ENCODE data around the gene KIF11. TPM values are rescaled to one million over a fixed set of nuclear protein-coding genes. Genes with fewer than 3 reads are reported as not detected.
"Not testable (repeated sequence)": the region's sequence is repeated elsewhere in the genome, so short reads cannot be mapped to it uniquely, and the experiment has no call there.

The KIF11 gene
- 10 to 100 TPM; 55.0 to 55.6 TPM for total RNA-seq

DNA sequence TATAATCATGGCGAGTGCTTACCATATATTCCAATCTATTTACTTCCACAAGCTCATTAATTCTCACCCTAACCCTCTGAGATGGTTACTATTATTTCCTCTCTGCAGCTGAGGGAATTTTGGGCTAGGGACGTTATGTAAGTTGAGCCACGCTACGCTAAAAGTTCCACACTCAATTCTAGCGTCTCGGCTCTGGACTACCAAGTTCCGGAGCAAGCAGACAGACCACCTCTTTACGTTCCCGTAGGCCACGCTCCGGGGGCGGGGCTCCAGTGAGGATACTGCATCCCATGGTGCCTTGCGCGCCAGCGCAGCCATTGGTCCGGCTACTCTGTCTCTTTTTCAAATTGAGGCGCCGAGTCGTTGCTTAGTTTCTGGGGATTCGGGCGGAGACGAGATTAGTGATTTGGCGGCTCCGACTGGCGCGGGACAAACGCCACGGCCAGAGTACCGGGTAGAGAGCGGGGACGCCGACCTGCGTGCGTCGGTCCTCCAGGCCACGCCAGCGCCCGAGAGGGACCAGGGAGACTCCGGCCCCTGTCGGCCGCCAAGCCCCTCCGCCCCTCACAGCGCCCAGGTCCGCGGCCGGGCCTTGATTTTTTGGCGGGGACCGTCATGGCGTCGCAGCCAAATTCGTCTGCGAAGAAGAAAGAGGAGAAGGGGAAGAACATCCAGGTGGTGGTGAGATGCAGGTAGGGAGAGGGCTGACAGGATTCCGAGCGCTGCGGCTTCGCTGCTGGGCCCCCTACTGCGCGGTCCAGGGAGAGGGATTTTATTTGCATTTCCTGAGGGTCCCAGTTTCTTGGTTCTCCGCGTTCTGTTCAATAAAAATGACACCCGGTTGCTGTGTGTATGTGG is at the start of gene KIF11:
KIF11 (plus strand) TSS at position 370 of the 858 bp plus-strand sequence; CDS start at position 616, 246 bp downstream.
- peaks cover 19% of the 10 kb centered on the region for H3K36me3 Mint-ChIP-seq
- peak within 1 kb of the TSS; percentile 98 for H3K27ac Mint-ChIP-seq
- H3K9me3 Mint-ChIP-seq = no peaks in the 10 kb centered on the region
- H3K4me3 Mint-ChIP-seq = peak within 1 kb of the TSS; percentile 96
- H3K4me1 Mint-ChIP-seq = peaks cover 29% of the 10 kb centered on the region
- H3K27me3 Mint-ChIP-seq = peaks cover 13% of the 10 kb centered on the region
- DNase-seq = peak; percentile 96

DNA sequence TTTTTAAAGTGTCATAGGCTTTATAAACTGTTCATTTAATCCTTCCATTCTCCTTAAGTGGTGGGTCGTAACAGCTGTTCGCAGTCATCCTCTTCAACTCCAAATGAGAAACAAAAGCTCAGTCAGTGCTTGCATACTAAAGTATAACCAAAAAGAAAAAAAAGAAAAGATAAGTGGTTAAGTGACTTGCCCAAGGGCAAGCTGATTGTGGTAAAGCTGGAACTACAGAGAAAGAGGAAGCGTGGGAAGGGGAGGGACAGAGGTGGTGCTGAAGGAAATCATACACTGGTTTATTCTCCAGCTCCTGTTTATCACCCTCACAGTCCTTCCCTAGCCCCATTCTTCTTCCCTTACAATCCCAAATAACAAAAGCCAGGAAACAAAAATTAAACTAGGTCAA is 48.6 kb upstream of the KIF11 start:
- H3K36me3 Mint-ChIP-seq = peaks cover 10% of the 10 kb centered on the region
- H3K4me1 Mint-ChIP-seq = peaks cover 33% of the 10 kb centered on the region
- no peaks in the 10 kb centered on the region for H3K9me3 Mint-ChIP-seq
- no peak overlapping the region for H3K4me3 Mint-ChIP-seq
- no peak for DNase-seq
- no peaks in the 10 kb centered on the region for H3K27me3 Mint-ChIP-seq
- no peak overlapping the region for H3K27ac Mint-ChIP-seq

DNA sequence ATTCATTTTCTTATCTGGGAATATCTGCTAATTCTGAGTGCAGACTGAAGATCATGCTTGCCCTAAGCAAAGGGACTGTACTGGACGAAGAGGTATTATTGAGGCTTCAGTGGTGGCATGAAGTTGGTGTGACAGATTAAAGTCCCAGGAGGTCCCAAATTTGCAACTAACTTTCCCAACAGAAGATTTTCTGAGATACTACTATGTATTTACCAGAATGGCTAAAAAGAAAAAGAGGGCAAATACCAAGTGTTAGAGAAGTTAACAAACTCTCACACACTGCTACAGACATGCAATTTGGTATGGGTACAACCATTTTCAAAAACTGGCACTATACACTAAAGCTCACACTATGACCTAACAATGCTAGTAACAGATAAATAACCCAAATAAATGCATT is 47.4 kb upstream of the KIF11 start:
- H3K27ac Mint-ChIP-seq = no peak overlapping the region
- H3K4me1 Mint-ChIP-seq = peaks cover 31% of the 10 kb centered on the region

DNA sequence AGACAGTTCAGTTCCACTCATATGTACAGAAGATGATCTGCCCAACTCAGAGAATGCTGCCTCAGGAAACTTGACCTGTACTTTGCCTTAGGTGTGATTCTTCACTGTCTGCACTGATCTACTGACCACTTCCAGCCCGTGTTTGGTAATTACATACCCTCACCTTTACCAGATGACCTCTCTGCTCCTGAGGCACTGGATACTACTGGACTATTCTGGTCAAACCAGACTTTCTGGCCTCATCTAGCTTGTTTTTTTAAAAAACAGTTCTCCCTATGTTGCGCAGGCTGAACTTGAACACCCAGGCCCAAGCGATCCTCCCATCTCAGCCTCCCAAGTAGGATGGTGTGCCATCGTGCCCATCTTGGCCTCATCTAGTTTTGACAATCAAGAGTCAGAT is 45.3 kb upstream of the KIF11 start:
- Mint-ChIP-seq H3K27me3 (no peaks in the 10 kb centered on the region), H3K27ac (no peak overlapping the region), H3K4me1 (peaks cover 25% of the 10 kb centered on the region), H3K4me3 (no peak overlapping the region), H3K36me3 (peaks cover 19% of the 10 kb centered on the region), H3K9me3 (no peaks in the 10 kb centered on the region)
- no peak for DNase-seq

More for the DNA sequence above, 47.4 kb upstream of the KIF11 start:
- peaks cover 10% of the 10 kb centered on the region for H3K36me3 Mint-ChIP-seq
- H3K4me3 Mint-ChIP-seq = no peak overlapping the region
- no peaks in the 10 kb centered on the region for H3K27me3 Mint-ChIP-seq
- no peak for DNase-seq
- H3K9me3 Mint-ChIP-seq = no peaks in the 10 kb centered on the region

DNA sequence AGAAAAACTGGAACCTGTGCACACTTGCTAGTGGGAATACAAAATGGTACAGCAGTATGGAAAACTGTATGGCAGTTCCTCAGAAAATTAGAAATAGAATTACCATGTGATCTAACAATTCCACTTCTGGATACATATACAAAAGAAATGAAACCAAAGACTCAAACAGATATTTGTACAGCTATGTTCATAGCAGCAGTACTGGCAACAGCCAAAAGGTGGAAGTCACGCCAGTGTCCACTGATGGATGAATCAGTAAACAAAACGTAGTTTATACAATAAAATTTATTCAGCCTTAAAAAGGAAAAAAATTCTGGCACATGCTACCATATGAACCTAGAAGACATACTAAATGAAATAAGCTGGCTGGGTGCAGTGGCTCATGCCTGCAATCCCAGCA is 42.0 kb upstream of the KIF11 start:
- Mint-ChIP-seq H3K4me1 (peaks cover 3% of the 10 kb centered on the region), H3K36me3 (peaks cover 49% of the 10 kb centered on the region), H3K4me3 (no peak overlapping the region), H3K27me3 (no peaks in the 10 kb centered on the region), H3K9me3 (peaks cover 8% of the 10 kb centered on the region), H3K27ac (no peak overlapping the region)
- DNase-seq = no peak

DNA sequence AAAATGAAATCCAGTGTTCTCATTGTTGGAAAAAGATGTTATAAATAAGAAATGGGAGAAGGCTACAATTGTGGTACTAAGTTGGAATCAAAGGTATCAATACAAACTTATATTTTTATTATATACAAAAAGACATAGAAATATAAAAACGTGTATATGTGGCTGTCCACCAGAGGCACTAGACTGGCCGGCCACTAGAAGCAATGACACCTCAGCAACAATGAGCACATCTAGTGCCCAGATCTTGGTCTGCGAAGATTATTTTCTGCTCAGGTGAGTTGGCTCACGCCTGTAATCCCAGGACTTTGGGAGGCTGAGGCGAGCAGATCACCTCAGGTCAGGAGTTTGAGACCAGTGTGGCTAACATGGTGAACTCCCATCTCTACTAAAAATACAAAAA is 40.6 kb upstream of the KIF11 start:
- Mint-ChIP-seq H3K4me3 (no peak overlapping the region), H3K4me1 (peaks cover 3% of the 10 kb centered on the region), H3K27ac (no peak overlapping the region), H3K36me3 (peaks cover 58% of the 10 kb centered on the region), H3K27me3 (no peaks in the 10 kb centered on the region), H3K9me3 (peaks cover 8% of the 10 kb centered on the region)
- DNase-seq = no peak

DNA sequence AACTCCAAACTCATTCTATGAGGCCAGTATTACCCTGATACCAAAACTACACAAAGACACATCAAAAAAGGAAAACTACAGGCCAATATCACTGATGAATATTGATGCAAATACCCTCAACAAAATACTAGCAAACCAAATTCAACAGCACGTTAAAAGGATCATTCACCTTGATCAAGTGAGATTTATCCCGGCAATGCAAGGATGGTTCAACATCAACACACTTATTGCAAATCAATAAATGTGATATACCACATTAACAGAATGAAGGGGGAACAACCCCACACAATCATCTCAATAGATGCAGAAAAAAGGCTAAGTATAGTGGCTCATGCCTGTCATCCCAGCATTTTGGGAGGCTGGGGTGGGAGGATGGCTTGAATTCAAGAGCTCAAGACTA is 39.0 kb upstream of the KIF11 start:
- DNase-seq = no peak
- Mint-ChIP-seq H3K9me3 (peaks cover 8% of the 10 kb centered on the region), H3K4me3 (no peak overlapping the region), H3K27me3 (no peaks in the 10 kb centered on the region), H3K27ac (no peak overlapping the region), H3K36me3 (peaks cover 65% of the 10 kb centered on the region), H3K4me1 (peaks cover 3% of the 10 kb centered on the region)

DNA sequence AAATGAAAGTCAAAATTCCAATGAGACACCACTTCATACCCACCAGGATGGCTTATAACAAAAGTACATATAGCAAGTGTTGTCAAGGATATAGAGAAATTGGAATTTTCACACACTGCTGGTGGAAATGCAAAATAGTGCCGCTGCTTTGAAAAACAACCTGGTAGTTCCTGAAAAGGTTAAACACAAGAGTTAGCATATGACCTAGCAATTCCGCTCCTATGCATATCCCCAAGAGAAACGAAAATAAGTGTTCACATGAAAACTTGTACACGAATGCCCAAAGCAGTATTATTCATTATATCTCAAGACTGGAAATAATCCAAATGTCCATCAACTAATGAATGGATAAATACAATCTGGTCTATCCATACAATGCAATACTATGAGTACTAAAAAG is 33.9 kb upstream of the KIF11 start:
- Mint-ChIP-seq H3K9me3 (peaks cover 11% of the 10 kb centered on the region), H3K27ac (no peak overlapping the region), H3K36me3 (peaks cover 72% of the 10 kb centered on the region), H3K4me3 (no peak overlapping the region), H3K4me1 (peaks cover 10% of the 10 kb centered on the region), H3K27me3 (no peaks in the 10 kb centered on the region)
- DNase-seq = no peak

DNA sequence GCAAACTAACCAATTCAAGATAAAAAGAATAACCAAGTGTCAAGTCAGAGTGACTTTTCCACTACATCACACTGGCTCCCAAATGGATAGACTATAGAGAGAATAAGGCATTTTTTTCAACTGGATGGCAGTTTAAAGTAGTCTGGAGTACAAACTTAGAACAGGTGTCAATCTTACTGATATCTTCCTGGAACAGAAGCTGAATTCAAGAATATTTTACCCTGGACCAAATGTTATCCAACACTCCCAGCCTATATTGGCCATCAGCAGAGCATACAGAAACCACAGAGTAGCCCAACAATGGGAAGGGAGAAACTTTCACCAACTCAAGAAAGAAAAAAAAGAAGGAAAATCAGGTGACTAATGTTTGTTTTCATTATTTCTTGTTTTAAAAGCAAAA is 30.5 kb upstream of the KIF11 start:
- Mint-ChIP-seq H3K36me3 (peaks cover 54% of the 10 kb centered on the region), H3K27me3 (no peaks in the 10 kb centered on the region), H3K27ac (no peak overlapping the region), H3K4me3 (no peak overlapping the region), H3K4me1 (peaks cover 13% of the 10 kb centered on the region), H3K9me3 (peaks cover 11% of the 10 kb centered on the region)
- no peak for DNase-seq

DNA sequence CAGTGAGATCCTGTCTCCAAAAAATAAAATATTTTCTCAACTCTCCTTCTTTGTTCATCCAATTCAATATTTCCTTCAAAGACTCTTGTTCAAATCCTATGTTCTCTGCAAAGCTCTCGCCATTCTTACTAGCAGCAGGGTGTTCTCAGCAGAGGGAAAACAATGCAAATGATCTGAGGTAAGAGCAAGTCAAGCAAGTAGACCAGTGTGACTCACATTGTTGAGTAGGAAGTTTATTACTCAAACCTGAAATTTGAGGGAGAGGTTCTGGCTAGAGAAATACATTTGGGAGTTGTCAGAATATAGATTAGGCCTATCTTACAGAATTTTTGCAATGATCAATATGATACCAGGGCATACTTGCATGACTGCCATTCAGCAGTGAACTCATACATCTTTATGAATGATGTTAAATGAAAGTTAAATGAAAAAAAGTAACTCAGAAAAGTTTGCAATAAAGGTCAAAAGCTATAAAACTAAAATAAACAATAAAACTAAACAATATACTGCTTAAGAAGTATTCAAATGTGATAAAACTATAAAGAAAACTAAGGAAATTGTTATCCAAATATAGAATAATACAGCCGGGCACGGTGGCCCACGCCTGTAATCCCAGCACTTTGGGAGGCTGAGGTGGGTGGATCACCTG is 24.9 kb upstream of the KIF11 start:
- H3K4me3 Mint-ChIP-seq = no peak overlapping the region
- H3K27ac Mint-ChIP-seq = no peak overlapping the region
- H3K36me3 Mint-ChIP-seq = peaks cover 19% of the 10 kb centered on the region
- DNase-seq = no peak
- H3K27me3 Mint-ChIP-seq = no peaks in the 10 kb centered on the region
- peaks cover 33% of the 10 kb centered on the region for H3K4me1 Mint-ChIP-seq
- no peaks in the 10 kb centered on the region for H3K9me3 Mint-ChIP-seq

DNA sequence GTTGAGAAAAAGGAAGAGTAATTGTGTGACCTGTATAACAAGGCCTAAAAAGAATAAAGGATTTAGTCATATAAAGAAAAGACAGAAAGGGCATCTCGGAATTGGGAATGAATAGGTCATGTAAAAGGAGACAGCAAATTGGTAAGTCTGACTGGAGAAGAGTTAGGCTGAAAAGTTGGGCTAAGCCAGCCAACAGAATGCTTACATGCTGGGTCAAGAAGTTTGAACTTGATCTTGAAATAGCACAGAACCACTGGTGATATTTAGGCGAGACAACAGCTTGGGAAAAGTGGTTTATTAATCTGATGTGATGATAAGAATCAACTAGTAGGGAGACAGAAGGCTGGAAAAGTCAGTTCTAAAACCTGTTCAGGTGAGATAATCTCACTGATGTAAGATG is 23.9 kb upstream of the KIF11 start:
- no peak overlapping the region for H3K4me3 Mint-ChIP-seq
- no peaks in the 10 kb centered on the region for H3K27me3 Mint-ChIP-seq
- peaks cover 31% of the 10 kb centered on the region for H3K4me1 Mint-ChIP-seq
- no peaks in the 10 kb centered on the region for H3K9me3 Mint-ChIP-seq
- DNase-seq = no peak
- no peak overlapping the region for H3K27ac Mint-ChIP-seq
- H3K36me3 Mint-ChIP-seq = peaks cover 16% of the 10 kb centered on the region

DNA sequence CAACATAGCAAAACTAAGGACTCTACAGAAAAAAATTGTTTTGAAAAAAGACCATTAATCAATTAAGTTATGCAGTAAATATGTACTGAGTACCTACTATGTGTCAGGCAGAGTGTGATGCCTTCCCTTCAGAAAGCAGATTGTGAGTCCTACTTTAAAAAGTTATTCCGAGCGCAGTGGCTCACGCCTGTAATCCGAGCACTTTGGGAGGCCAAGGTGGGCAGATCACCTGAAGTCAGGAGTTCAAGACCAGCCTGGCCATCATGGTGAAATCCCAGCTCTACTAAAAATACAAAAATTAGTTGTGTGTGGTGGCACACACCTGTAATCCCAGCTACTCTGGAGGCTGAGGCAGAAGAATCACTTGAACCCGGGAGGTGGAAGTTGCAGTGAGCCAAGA is 23.3 kb upstream of the KIF11 start:
- peaks cover 14% of the 10 kb centered on the region for H3K36me3 Mint-ChIP-seq
- not testable (repeated sequence) for H3K27me3 Mint-ChIP-seq, H3K27ac Mint-ChIP-seq, DNase-seq, H3K9me3 Mint-ChIP-seq, H3K4me3 Mint-ChIP-seq
- peaks cover 33% of the 10 kb centered on the region for H3K4me1 Mint-ChIP-seq

DNA sequence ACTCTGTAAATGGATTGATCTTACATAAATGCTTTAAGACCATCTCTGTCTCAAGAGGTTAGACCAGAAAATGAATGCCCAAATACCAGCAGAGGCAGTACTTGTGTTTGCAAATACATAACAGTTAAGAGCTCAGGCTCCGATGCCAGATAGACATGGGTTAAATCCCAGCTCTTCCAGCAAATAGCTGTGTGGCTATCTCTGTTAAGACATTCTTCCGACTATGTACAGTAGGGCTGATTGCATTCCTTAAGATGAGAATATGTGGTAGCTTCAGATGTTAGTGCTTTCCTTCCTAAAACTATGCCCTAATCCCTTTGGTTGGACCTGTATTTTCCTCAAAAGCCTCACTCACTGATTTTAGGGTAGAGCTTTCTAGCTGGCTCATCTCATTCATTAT is 21.3 kb upstream of the KIF11 start:
- peaks cover 46% of the 10 kb centered on the region for H3K4me1 Mint-ChIP-seq
- no peak overlapping the region for H3K4me3 Mint-ChIP-seq
- H3K27me3 Mint-ChIP-seq = no peaks in the 10 kb centered on the region
- no peak for DNase-seq
- no peak overlapping the region for H3K27ac Mint-ChIP-seq
- H3K9me3 Mint-ChIP-seq = no peaks in the 10 kb centered on the region
- H3K36me3 Mint-ChIP-seq = peaks cover 5% of the 10 kb centered on the region

DNA sequence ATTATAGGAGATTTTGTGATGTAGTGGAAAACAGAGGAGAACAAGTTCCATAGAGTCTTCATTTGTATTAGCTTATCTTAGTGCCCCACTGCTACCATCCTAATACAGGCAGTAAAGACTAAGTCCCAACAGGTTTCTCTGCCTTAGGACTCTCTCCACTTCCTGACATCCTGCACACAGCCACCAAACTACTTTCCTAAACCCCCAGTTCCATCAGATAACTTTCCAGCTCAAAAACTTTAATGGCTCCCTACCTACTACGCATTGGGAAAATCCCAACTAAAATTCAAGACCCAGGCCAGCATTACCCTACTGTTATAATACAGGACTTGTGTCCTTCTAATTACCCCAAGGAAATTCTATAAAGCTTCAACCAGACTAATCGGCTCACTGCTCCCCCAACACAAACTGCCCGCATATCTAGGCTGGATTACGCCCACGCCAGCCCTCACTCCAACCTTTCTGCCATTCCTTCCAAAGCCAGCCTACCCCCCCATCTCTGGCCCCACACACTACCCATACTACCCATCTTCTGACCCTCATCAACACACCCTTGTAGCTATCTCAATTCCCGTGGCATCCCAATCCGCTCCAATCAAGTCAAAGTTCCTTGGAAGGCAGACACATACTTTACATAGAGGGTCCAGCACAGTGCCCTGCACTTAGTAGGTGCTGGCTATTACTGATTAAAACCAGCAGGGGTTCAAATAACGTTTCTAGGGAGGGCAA is 20.4 kb upstream of the KIF11 start:
- Mint-ChIP-seq H3K27me3 (no peaks in the 10 kb centered on the region), H3K4me1 (peaks cover 43% of the 10 kb centered on the region), H3K36me3 (peaks cover 5% of the 10 kb centered on the region), H3K27ac (peak overlapping the region; percentile 65), H3K4me3 (peak overlapping the region; percentile 74), H3K9me3 (no peaks in the 10 kb centered on the region)
- DNase-seq = no peak

DNA sequence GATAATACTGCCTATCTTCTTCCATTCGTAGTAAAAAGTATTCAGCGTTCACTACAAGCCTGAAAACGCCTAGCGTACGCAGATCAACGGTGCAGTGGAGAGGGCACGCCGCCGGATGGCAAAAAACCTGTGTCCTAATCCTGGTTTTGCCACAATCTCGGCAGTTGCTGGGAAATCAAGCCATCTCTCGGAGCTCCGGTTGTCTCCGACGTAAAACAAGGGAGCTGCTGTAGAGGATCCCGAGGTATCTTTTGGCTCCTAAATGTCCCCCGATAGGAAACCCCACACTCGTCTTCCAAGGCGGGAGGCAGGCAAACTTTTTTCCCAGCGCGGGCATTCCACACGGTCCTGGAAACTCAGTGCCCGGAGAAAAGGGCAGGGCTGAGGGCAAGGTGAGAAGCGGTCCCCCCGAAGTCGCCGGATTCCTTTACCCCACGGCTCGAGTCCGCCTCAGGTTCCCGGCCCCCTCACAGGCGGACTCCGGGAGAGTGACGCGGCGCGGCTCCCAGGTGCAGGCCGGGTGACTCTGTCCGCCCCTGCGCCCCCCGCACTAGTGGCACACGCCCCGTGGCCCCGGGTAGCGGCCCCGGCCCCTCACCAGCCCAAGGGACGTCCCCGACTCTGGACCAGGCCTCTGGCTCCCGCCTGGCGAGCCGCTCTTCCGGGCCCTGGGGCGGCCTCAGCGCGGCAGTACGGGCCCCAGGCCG is 19.7 kb upstream of the KIF11 start:
- peak; percentile 52 for DNase-seq
- Mint-ChIP-seq H3K36me3 (peaks cover 5% of the 10 kb centered on the region), H3K4me1 (peaks cover 38% of the 10 kb centered on the region), H3K9me3 (no peaks in the 10 kb centered on the region), H3K4me3 (peak overlapping the region; percentile 74), H3K27ac (peak overlapping the region; percentile 65), H3K27me3 (no peaks in the 10 kb centered on the region)

Measured in activated naive CD8-positive, alpha-beta T cell treated with anti-CD3 and anti-CD28 coated beads for 36 hours (primary cell).